ENCODE data around the gene CLNS1A. TPM values are rescaled to one million over a fixed set of nuclear protein-coding genes. Genes with fewer than 3 reads are reported as not detected.
A peak's percentile ranks its signal among the peaks of the same experiment; 100 is the strongest.

CLNS1A gene, protein sequence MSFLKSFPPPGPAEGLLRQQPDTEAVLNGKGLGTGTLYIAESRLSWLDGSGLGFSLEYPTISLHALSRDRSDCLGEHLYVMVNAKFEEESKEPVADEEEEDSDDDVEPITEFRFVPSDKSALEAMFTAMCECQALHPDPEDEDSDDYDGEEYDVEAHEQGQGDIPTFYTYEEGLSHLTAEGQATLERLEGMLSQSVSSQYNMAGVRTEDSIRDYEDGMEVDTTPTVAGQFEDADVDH
- total RNA-seq (2021; ENCODE audit: unreplicated experiment) (151 TPM), Bru-seq, nascent RNA (percentile 95 among the genes with signal in this experiment), BruChase-seq, experiment 1, labeled RNA remaining after a 6-hour chase (percentile 90 among the genes with signal in this experiment), BruChase-seq, experiment 2, labeled RNA remaining after a 2-hour chase (percentile 92 among the genes with signal in this experiment)
- 174 and 199 TPM in 2 replicates for polyA plus RNA-seq (2012)
- long read RNA-seq, transcript CLNS1A-204 (7 exons, 2,993 nt), result major isoform, 113 of 200 reads
- long read RNA-seq, transcript CLNS1A-210 (7 exons, 953 nt), result minor isoform, 8 of 200 reads
- long read RNA-seq, partial matches to known transcripts, result 3 of 200 reads
- long read RNA-seq, other reads (novel, unspliced or antisense), result 71 of 200 reads

DNA sequence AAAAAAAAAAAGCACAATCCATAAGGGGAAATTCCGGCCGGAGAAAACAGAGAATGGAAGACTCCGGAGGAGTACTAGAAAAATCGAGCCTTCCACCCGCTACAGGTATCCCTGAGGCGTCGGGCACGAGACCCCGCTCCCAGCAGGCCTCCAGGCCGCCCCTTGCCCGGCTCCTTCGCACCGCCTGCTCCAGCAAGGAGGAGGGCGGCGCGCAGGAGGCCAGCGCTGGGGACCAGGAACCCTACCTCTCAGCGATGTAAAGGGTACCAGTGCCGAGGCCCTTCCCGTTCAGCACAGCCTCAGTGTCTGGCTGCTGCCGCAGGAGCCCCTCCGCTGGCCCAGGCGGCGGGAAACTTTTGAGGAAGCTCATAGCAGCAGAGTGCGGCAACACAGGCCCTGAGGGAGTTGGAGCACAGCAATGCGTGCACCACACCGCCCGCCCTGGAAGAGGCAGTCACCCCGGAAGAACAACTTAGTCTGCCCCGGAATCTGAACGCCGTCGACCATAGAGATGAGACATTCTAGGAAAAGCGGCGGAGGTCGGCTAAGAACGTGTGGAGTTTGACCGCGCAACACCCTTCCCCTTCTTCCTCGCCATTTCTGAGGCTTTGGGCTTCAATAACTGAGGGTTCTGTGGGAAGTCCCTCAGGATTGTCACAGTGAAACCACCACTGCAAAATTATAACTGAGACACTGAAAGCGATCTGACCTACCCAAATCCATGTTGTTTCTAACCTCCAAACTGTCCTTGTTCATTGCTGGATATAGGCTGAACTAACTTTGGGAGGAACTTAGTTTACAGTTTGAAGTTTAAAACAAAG is at the start of gene CLNS1A:
Gene CLNS1A (minus strand): TSS at position 450 of the 821 bp plus-strand sequence. CDS start 80 bp downstream, at position 370.
- ATAC-seq (peak; percentile 96), DNase-seq (ENCODE audit: low read depth, low spot score) (peak; percentile 82)
- Histone ChIP-seq H2AFZ (ENCODE audit: low read depth, low read length, poor library complexity, severe bottlenecking) (peak within 1 kb of the TSS; percentile 81), H3K9me3 (ENCODE audit: control insufficient read depth in 1 of 2, insufficient read depth in 1 of 2, low read depth in 1 of 2, low read length in 2 of 2) (no peaks in the 10 kb centered on the region), H4K20me1 (ENCODE audit: insufficient read depth) (no peaks in the 10 kb centered on the region; the same call in 1 of the 2 replicates), H3K36me3 (ENCODE audit: control insufficient read depth in 1 of 2, insufficient read depth in 2 of 2, low read length in 2 of 2) (peaks cover 0 to 3% of the 10 kb centered on the region in 2 experiments; a peak in 1 of 4 replicates), H3K4me2 (ENCODE audit: low read length) (peak within 1 kb of the TSS; percentile 97), H3K9me2 (ENCODE audit: insufficient read depth) (no peaks in the 10 kb centered on the region), H3K4me3 (replicated peaks in 1 of 2; ENCODE audit: low read depth in 1 of 2, low read length in 2 of 2) (peak within 1 kb of the TSS; percentile 91 to 94), H3K4me1 (ENCODE audit: control insufficient read depth in 1 of 2, insufficient read depth in 2 of 2, low read length in 2 of 2) (peaks cover 7 to 16% of the 10 kb centered on the region in 2 experiments; a peak in 3 of 4 replicates), H3K9ac (ENCODE audit: low read length) (peak within 1 kb of the TSS; percentile 92), H3K79me2 (ENCODE audit: insufficient read depth, low read length) (peaks cover 51% of the 10 kb centered on the region), H3K27me3 (ENCODE audit: insufficient read depth, low read length) (no peaks in the 10 kb centered on the region), H3K27ac (ENCODE audit: low read depth, low read length) (peak within 1 kb of the TSS; percentile 80)
- CTCF ChIA-PET, result interaction anchor here (1.3 kb wide), 1 partner anchor 362 kb away, joined by 3 read pairs; no protein-coding TSS in a partner anchor
- intact Hi-C loops (cut with micrococcal nuclease), result no loop called here
- POLR2A ChIA-PET, result no interaction called here
- RAD21 ChIA-PET (ENCODE audit: low non-redundant PET in 1 of 2, low total read pairs in 2 of 2, uncharacterized antibody in 2 of 2, unreplicated experiment in 2 of 2), result no interaction called here
- BruUV-seq (replicated peaks), result no TSS peak
- TF ChIP-seq POLR2A (IDR thresholded peaks at IDR 0.05; ENCODE audit: borderline replicate concordance, extremely low read depth, insufficient read depth, insufficient read length) (peak; percentile 82), EZH2 (IDR thresholded peaks at IDR 0.05) (no peak), ELF1 (IDR thresholded peaks at IDR 0.05; ENCODE audit: borderline replicate concordance, low read depth) (peak; percentile 53; the same call in 1 of the 2 replicates), ZFX (IDR thresholded peaks at IDR 0.05) (peak; percentile 94), ZNF274 (IDR thresholded peaks at IDR 0.05; ENCODE audit: low read depth, low read length) (no peak), EGR1 (IDR thresholded peaks at IDR 0.05; ENCODE audit: low read depth) (0 out of 2 replicates have a peak, but pooled peaks have one; percentile 11), FOSL1 (IDR thresholded peaks at IDR 0.05; ENCODE audit: low read depth) (no peak), CEBPB (IDR thresholded peaks at IDR 0.05; ENCODE audit: low read depth) (no peak), SIN3A (IDR thresholded peaks at IDR 0.05; ENCODE audit: low read depth) (peak; percentile 82), TCF7L2 (IDR thresholded peaks at IDR 0.05; ENCODE audit: borderline replicate concordance, extremely low read depth, insufficient read depth, insufficient read length) (peak; percentile 41), JUND (IDR thresholded peaks at IDR 0.05) (no peak; the same call in 1 of the 2 replicates), YY1 (IDR thresholded peaks at IDR 0.05; ENCODE audit: extremely low read depth, insufficient replicate concordance, low read depth, low read length) (peak; percentile 83), RAD21 (IDR thresholded peaks at IDR 0.05; ENCODE audit: low read depth) (no peak; the same call in 1 of the 2 replicates), EZH2phosphoT487 (IDR thresholded peaks at IDR 0.05; ENCODE audit: borderline replicate concordance) (no peak)
- TF ChIP-seq, protein P1, sequence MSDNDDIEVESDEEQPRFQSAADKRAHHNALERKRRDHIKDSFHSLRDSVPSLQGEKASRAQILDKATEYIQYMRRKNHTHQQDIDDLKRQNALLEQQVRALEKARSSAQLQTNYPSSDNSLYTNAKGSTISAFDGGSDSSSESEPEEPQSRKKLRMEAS (IDR thresholded peaks at IDR 0.05), result peak; percentile 92
- TF ChIP-seq, protein P2, sequence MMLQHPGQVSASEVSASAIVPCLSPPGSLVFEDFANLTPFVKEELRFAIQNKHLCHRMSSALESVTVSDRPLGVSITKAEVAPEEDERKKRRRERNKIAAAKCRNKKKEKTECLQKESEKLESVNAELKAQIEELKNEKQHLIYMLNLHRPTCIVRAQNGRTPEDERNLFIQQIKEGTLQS (IDR thresholded peaks at IDR 0.05), result no peak
- TF ChIP-seq, protein P3, sequence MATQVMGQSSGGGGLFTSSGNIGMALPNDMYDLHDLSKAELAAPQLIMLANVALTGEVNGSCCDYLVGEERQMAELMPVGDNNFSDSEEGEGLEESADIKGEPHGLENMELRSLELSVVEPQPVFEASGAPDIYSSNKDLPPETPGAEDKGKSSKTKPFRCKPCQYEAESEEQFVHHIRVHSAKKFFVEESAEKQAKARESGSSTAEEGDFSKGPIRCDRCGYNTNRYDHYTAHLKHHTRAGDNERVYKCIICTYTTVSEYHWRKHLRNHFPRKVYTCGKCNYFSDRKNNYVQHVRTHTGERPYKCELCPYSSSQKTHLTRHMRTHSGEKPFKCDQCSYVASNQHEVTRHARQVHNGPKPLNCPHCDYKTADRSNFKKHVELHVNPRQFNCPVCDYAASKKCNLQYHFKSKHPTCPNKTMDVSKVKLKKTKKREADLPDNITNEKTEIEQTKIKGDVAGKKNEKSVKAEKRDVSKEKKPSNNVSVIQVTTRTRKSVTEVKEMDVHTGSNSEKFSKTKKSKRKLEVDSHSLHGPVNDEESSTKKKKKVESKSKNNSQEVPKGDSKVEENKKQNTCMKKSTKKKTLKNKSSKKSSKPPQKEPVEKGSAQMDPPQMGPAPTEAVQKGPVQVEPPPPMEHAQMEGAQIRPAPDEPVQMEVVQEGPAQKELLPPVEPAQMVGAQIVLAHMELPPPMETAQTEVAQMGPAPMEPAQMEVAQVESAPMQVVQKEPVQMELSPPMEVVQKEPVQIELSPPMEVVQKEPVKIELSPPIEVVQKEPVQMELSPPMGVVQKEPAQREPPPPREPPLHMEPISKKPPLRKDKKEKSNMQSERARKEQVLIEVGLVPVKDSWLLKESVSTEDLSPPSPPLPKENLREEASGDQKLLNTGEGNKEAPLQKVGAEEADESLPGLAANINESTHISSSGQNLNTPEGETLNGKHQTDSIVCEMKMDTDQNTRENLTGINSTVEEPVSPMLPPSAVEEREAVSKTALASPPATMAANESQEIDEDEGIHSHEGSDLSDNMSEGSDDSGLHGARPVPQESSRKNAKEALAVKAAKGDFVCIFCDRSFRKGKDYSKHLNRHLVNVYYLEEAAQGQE (IDR thresholded peaks at IDR 0.05; ENCODE audit: low read depth), result no peak
- TF ChIP-seq, protein P4, sequence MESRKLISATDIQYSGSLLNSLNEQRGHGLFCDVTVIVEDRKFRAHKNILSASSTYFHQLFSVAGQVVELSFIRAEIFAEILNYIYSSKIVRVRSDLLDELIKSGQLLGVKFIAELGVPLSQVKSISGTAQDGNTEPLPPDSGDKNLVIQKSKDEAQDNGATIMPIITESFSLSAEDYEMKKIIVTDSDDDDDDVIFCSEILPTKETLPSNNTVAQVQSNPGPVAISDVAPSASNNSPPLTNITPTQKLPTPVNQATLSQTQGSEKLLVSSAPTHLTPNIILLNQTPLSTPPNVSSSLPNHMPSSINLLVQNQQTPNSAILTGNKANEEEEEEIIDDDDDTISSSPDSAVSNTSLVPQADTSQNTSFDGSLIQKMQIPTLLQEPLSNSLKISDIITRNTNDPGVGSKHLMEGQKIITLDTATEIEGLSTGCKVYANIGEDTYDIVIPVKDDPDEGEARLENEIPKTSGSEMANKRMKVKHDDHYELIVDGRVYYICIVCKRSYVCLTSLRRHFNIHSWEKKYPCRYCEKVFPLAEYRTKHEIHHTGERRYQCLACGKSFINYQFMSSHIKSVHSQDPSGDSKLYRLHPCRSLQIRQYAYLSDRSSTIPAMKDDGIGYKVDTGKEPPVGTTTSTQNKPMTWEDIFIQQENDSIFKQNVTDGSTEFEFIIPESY (IDR thresholded peaks at IDR 0.05; ENCODE audit: extremely low read depth, insufficient replicate concordance, low read length), result peak; percentile 77

Measured in HCT116 (cell line).